Esophagus squamous epithelium (tissue), 4 donors: Measurements from ENCODE around the gene ERV3-1.

ENCODE experiments used
- CTCF ChIP-seq, 6 experiments: fragments of 450-650 bp in 4 of 6; fragments of 200-600 bp in 2 of 6; sonication (generic) in 2 of 6; IDR thresholded peaks; one replicate each; pipeline ENCODE4 v1.5.1; 2016 to 2019; ENCODE audit warnings: antibody characterized with exemption in 6 of 6, mild to moderate bottlenecking in 4 of 6, moderate library complexity in 4 of 6
- POLR2A ChIP-seq, 4 donors: fragments of 450-650 bp; IDR thresholded peaks; one replicate each; pipeline ENCODE4 v1.6.1; 2017; ENCODE audit warnings: antibody characterized with exemption in 4 of 4, mild to moderate bottlenecking in 4 of 4, moderate library complexity in 3 of 4

- TF ChIP-seq CTCF (IDR thresholded peaks at IDR 0.05), result peak in 2 of 6 experiments; percentile 18 to 27
- no peak for TF ChIP-seq POLR2A (IDR thresholded peaks at IDR 0.05)
Measured at GRCh38 chr7:64946772-64947171, 59.7 kb downstream of the ERV3-1 start.
